Smooth muscle cell of the coronary artery (primary cell): ENCODE measurements around the gene ZNF134. TPM values are rescaled to one million over a fixed set of nuclear protein-coding genes. Genes with fewer than 3 reads are reported as not detected.

ENCODE experiments used
- total RNA-seq: library from RNA; depleted of rRNA; stranded (reverse); fragments of >200 nt; gene quantifications from 2 replicates; pipeline ENCODE4 v1.2.3, GENCODE V29; 2014; ENCODE audit warnings: low replicate concordance

ZNF134 gene
- total RNA-seq = 12.3 and 25.0 TPM in 2 replicates

DNA sequence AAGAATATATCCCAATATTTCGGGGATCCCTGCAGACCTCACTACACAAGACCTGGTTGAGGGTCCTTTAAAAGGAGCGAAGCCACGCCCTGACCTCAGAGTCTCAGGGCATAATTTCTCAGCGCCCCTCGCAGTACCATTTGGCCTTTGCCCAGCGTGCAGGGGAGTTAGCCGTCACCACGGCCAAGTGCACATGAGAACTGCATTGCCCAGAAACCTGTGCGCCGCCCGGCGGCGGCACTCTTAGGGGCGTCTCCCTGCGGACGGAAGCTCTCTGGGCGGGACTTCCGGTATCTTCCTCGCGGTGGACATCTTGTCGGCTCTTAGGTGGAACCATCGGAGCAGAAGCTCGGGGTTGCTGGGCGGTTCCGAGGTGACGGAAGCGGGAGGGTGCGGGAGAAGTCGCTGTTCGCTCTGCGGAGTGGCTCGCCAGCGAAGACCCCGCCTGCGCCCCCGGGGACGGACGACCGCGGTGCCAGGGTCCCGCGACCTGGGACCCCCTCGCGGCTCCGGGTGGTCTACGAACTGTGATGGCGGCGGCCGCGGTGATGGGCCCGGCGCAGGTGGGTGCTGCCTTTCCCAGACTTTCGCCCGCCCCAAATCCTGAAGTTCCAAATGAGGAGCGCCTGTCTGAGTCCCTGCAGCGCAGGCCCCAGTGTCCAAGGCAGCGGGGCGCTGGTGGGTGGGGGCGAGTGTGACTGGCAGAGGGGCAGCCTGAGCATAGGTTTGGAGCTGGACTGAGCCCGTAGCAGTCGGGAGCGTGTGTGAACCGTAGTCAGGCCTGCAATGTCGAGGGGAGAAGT lies at the start of gene ZNF134:
Gene ZNF134 (plus strand): TSS at position 302 of the 803 bp plus-strand sequence. CDS start 5,227 bp downstream, outside the sequence.

GRCh38 chr19:57578487-57579205 lies 35.4 kb upstream of the ZNF134 start, which contains the start of gene ZNF416:
Gene ZNF416, minus strand, starts transcription at chr19:57578911. Its CDS starts 207 bp downstream, at chr19:57578704.

DNA sequence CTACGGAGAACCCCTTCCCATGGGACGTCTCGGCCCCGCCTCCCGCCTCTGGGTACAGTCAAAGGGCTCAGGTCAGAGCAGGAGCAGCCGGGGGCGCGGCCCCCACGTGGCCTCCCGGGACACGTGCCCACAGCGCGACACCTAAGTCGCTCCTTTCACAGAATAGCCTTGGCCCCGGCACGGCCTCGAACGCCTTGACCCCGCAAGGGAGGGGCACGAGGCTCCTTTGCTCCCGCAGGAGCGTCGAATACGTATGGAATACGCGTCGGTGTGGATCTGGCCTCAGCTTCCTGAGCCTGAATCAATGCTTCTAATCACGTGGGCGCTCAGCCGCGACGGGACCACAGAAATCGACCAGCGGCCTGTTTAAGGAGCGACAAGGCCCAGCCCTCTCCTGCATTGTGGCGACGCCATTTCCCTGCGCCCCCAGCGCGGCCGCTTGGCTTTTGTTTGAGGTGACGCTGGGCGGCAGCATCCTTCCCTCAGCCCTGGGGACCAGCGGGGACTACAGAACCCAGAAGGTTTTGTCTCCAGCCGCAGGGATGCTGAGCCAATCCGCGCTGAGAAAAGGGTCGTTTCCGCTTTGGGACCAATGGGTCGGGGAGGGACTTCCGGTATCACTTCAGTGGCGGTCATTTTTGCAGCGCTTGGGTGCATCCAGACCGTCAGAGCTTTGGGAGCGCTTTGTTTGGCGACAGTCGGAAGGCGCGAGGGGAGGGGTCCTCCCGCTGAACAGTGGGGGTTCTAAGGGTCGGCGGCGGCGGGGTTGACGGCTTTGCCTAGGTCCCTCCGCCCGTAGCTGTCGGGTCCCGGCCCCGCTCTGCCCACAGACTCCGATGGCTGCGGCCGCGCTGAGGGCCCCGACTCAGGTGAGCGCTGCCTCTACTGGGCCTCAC lies 30.3 kb upstream of the ZNF134 start, which contains the start of gene ZIK1:
Gene ZIK1 (plus strand): TSS at position 625 of the 896 bp plus-strand sequence. CDS start 212 bp downstream, at position 837.

DNA sequence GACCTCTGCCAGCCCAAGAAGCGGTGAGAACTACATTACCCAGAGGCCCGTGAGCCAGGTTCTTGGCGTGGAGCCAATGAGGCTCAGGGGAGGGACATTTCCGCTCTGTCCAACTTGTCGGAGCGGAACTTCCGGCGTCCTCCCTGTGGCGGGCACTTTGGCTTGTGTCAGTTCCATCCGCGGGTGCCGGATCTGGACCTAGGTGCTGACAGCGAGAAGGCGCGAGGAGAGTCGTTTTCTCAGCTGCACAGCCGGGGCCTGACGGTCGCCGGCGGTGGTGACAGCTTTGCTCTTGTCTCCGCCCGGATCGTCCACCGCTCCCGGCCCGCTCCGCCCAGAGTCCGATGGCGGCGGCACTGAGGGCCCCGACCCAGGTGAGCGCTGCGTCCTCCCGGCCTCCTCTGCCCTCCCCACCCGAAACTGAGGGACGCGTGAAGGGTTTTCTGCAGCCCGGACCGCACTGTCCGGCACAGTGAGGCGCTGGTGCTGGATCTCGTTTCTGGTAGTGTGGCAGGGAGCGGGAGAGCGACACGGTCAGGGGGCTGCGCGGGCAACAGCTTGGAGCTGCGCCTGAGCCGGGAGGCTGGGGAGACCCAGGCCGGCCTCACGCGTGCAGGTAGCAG lies 14.2 kb upstream of the ZNF134 start, which contains the start of gene ZNF530:
Gene ZNF530 (plus strand): TSS at position 125 of the 623 bp plus-strand sequence. CDS start 4,461 bp downstream, outside the sequence.

DNA sequence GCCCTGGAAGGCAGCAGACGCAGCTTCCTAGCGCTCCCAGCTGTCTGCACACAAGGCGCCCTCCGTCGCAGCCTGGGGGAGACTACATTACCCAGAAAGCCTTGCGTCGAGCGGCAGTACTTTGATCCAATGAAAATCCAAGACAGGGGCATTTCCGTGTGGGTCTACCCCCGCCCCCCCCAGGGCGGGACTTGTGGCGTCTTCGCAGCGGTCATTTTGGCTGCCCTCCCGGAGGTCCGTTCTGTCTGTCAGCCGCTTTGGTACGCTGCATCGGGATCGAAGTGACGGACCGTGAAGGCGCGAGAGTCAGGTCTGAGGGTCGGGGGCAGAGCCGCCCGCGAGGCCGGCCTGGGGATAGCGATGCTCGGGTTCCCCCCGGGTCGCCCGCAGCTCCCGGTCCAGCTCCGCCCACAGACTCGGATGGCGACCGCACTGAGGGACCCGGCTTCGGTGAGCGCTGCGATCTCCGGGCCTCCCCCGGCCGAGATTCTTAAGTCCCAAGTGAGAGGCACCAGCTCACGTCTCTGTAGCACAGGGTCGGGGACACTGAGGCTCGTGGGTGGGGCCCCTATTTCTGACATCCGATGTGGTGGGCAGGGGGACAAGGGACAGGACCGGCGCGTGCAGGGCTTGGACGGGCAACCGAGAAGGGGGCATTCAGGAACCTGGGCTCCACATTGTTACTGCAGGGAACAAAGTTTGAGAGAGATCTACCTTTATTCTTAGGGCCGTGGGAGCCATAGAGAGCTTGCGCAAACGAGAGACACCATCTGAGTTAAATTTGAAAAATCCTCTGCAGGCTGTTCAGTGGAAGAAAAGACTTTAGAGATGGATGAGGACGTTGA lies 19.2 kb downstream of the ZNF134 start, which contains the start of gene ZNF211:
Gene ZNF211 (plus strand): TSS at position 182 of the 845 bp plus-strand sequence. CDS start 179 bp downstream, at position 361.

GRCh38 chr19:57668635-57669034 lies 54.6 kb downstream of the ZNF134 start, which contains the start of gene ZSCAN4:
Gene ZSCAN4, plus strand, starts transcription at chr19:57668935. Its CDS starts 7,211 bp downstream, at chr19:57676146.

Other genes with a start within 250 kb of the ZNF134 start
- 19.0 and 23.7 TPM in 2 replicates for gene ZNF548, start 224.4 kb upstream of the ZNF134 start, total RNA-seq
- gene ZNF17, start 203.1 kb upstream of the ZNF134 start, total RNA-seq = 9.1 and 18.1 TPM in 2 replicates
- 8.2 and 17.4 TPM in 2 replicates for gene ZNF749, start 178.9 kb upstream of the ZNF134 start, total RNA-seq
- 0.23 and 0.30 TPM in 2 replicates for gene VN1R1, start 157.1 kb upstream of the ZNF134 start, total RNA-seq
- 13.1 and 25.6 TPM in 2 replicates for gene ZNF772, start 136.7 kb upstream of the ZNF134 start, total RNA-seq
- gene ZNF419, start 126.5 kb upstream of the ZNF134 start, total RNA-seq = 8.2 and 23.2 TPM in 2 replicates
- 9.1 and 27.1 TPM in 2 replicates for gene ZNF773, start 114.3 kb upstream of the ZNF134 start, total RNA-seq
- gene ZNF549, start 86.9 kb upstream of the ZNF134 start, total RNA-seq = 4.1 and 9.5 TPM in 2 replicates
- 5.0 and 10.6 TPM in 2 replicates for gene ZNF550, start 54.4 kb upstream of the ZNF134 start, total RNA-seq
- 4.8 and 6.3 TPM in 2 replicates for gene ZNF416, start 35.3 kb upstream of the ZNF134 start, total RNA-seq
- 4.6 and 11.3 TPM in 2 replicates for gene ZIK1, start 30.1 kb upstream of the ZNF134 start, total RNA-seq
- 0.70 and 4.1 TPM in 2 replicates for gene ZNF530, start 14.4 kb upstream of the ZNF134 start, total RNA-seq
- gene ZNF211, start 18.9 kb downstream of the ZNF134 start, total RNA-seq = 10.9 and 13.9 TPM in 2 replicates
- not detected in 2 replicates for gene ZSCAN4, start 54.7 kb downstream of the ZNF134 start, total RNA-seq
- 4.0 and 7.0 TPM in 2 replicates for gene ZNF551, start 67.7 kb downstream of the ZNF134 start, total RNA-seq
- gene ZNF154, start 95.0 kb downstream of the ZNF134 start, total RNA-seq = 4.4 and 4.9 TPM in 2 replicates
- gene ZNF671, start 113.4 kb downstream of the ZNF134 start, total RNA-seq = 9.6 and 11.1 TPM in 2 replicates
- gene ZNF776, start 132.6 kb downstream of the ZNF134 start, total RNA-seq = 11.8 and 17.5 TPM in 2 replicates
- 12.6 and 15.9 TPM in 2 replicates for gene ZNF586, start 155.4 kb downstream of the ZNF134 start, total RNA-seq
- 3.4 and 3.7 TPM in 2 replicates for gene ZNF552, start 200.7 kb downstream of the ZNF134 start, total RNA-seq
- 13.1 and 17.8 TPM in 2 replicates for gene ZNF587B, start 216.1 kb downstream of the ZNF134 start, total RNA-seq
- 16.4 and 25.2 TPM in 2 replicates for gene ZNF587, start 235.6 kb downstream of the ZNF134 start, total RNA-seq